K562 (cell line): ENCODE results near the gene DENND2A. TPM values are rescaled to one million over a fixed set of nuclear protein-coding genes. Genes with fewer than 3 reads are reported as not detected.

Experiments
- ATAC-seq: fragments of 200-7000 bp; cut with Tn5 transposase; 3 replicates; pipeline ENCODE4 v1.9.1; 2020; ENCODE audit warnings: moderate library complexity
- BruUV-seq: library from RNA; stranded (reverse); fragments of 400-500 nt; replicated peaks from 2 replicates; lab custom pipeline; 2021; lab: Mats Ljungman, UMichigan
- CTCF ChIA-PET: fragments of 300-600 bp; formaldehyde crosslinking; extraction: SDS; loops from one replicate; lab custom pipeline; 2021; ENCODE audit warnings: low intra/inter-chr PET ratio; lab: Yijun Ruan, JAX
- POLR2A ChIA-PET: fragments of 300-600, 350-650 bp; sonication (Branson Sonifier 250); formaldehyde crosslinking; extraction: SDS; loops from one replicate; lab custom pipeline; 2021; ENCODE audit warnings: antibody characterized with exemption, inconsistent platforms; lab: Yijun Ruan, JAX
- DNase-seq, 4 experiments: peaks; one replicate each; pipeline versions ENCODE4 v3.0.0 to v3.0.0-alpha.2; 2011 to 2018; ENCODE audit warnings: low spot score in 3 of 4, mixed read lengths in 3 of 4; ENCODE audit errors: extremely low read depth in 1 of 4
- FAIRE-seq: peaks from 2 replicates; lab custom pipeline; 2011; peaks lifted over from hg19 to GRCh38; lab: Jason Lieb, UNC
- H2AFZ ChIP-seq: 2 replicates; pipeline ENCODE4 v1.6.0; 2011; ENCODE audit warnings: low read depth, low read length, control low read depth, inconsistent platforms
- H3K27ac ChIP-seq: fragments of 200-600 bp; 3 replicates; pipeline ENCODE4 v1.8.0; 2011; ENCODE audit warnings: low read depth, mild to moderate bottlenecking, control low read depth, inconsistent platforms, low read length, moderate library complexity, mixed read lengths; ENCODE audit errors: extremely low read depth
- H3K27me3 ChIP-seq, 2 experiments: fragments of 300-600 bp in 1 of 2; 2 replicates in 1 of 2; 3 replicates in 1 of 2; pipeline versions ENCODE4 v1.6.0 to v1.8.0; 2011; ENCODE audit warnings: inconsistent platforms in 2 of 2, low read length in 2 of 2, mild to moderate bottlenecking in 1 of 2, mixed read lengths in 1 of 2, moderate library complexity in 1 of 2; ENCODE audit not compliant: control insufficient read depth in 2 of 2, insufficient read depth in 2 of 2
- H3K36me3 ChIP-seq: fragments of 300-600 bp; 3 replicates; pipeline ENCODE4 v1.8.0; 2011; ENCODE audit warnings: mild to moderate bottlenecking, low read length, inconsistent platforms; ENCODE audit not compliant: control insufficient read depth, insufficient read depth
- H3K4me1 ChIP-seq, 2 experiments: fragments of 200-600 bp in 1 of 2; replicated peaks in 1 of 2; 2 replicates in 1 of 2; 3 replicates in 1 of 2; pipeline versions ENCODE4 v1.5.1 to v1.8.0; 2011; ENCODE audit warnings: inconsistent platforms in 2 of 2, low read length in 2 of 2, mild to moderate bottlenecking in 1 of 2, mixed read lengths in 1 of 2, moderate library complexity in 1 of 2; ENCODE audit not compliant: control insufficient read depth in 2 of 2, insufficient read depth in 2 of 2
- H3K4me2 ChIP-seq: 2 replicates; pipeline ENCODE4 v1.6.1; 2011; ENCODE audit warnings: low read length, control low read depth, inconsistent platforms, mixed read lengths; ENCODE audit not compliant: insufficient read depth
- H3K4me3 ChIP-seq: fragments of 200-600 bp; sonication (generic), shearing (Covaris generic); 2 replicates; pipeline ENCODE4 v1.5.1; 2016; ENCODE audit warnings: control low read depth, inconsistent platforms
- H3K79me2 ChIP-seq: fragments of 200-600 bp; 3 replicates; pipeline ENCODE4 v1.8.0; 2011; ENCODE audit warnings: low read length, inconsistent platforms; ENCODE audit not compliant: control insufficient read depth, insufficient read depth
- H3K9ac ChIP-seq, 2 experiments: 2 replicates each; pipeline versions ENCODE4 v1.6.0 to v1.6.1; 2011; ENCODE audit warnings: low read depth in 2 of 2, low read length in 2 of 2, control low read depth in 1 of 2, inconsistent platforms in 1 of 2, mild to moderate bottlenecking in 1 of 2, mixed read lengths in 1 of 2; ENCODE audit not compliant: insufficient read depth in 1 of 2
- H3K9me1 ChIP-seq: one replicate; pipeline ENCODE4 v1.6.0; 2011; ENCODE audit warnings: inconsistent platforms, mild to moderate bottlenecking, low read length, moderate library complexity; ENCODE audit not compliant: control insufficient read depth, insufficient read depth
- H3K9me3 ChIP-seq: replicated peaks from 2 replicates; pipeline ENCODE4 v1.5.1; 2011; ENCODE audit warnings: low read depth, low read length, inconsistent platforms; ENCODE audit not compliant: control insufficient read depth, insufficient read depth
- H4K20me1 ChIP-seq: replicated peaks from 2 replicates; pipeline ENCODE4 v1.6.1; 2011; ENCODE audit warnings: low read length, inconsistent platforms, mixed read lengths; ENCODE audit not compliant: control insufficient read depth, insufficient read depth
- LCOR ChIP-seq: sonication (generic); formaldehyde crosslinking; IDR thresholded peaks from 2 replicates; pipeline ENCODE4 v1.8.0; 2022; ENCODE audit warnings: mild to moderate bottlenecking, missing genetic modification reagents
- NFYB ChIP-seq: IDR thresholded peaks from 2 replicates; pipeline ENCODE4 v1.6.1; 2011; ENCODE audit warnings: mild to moderate bottlenecking, moderate library complexity; ENCODE audit not compliant: insufficient read length; ENCODE audit errors: extremely low read depth
- RBFOX2 ChIP-seq: fragments of 200-400 bp; formaldehyde crosslinking; IDR thresholded peaks from 2 replicates; pipeline ENCODE4 v1.6.1; 2017; ENCODE audit warnings: low read depth, mild to moderate bottlenecking, low read length, moderate library complexity
- WGBS: fragments of 100-300 bp; shearing (Covaris generic); methylation state at CpG from one replicate; pipeline ENCODE4 v1.1.6; 2016; ENCODE audit warnings: low coverage, mixed read lengths; ENCODE audit not compliant: insufficient coverage; ENCODE audit errors: missing lambda C conversion rate; 5-methylcytosine and 5-hydroxymethylcytosine counted together
- in situ Hi-C: fragments of 300-500 bp; cut with MboI; formaldehyde crosslinking; loops from 4 replicates; pipeline ENCODE4 v1.15.0; 2018; ENCODE audit warnings: inconsistent platforms, mixed read lengths
- intact Hi-C: fragments of 100-400 bp; cut with micrococcal nuclease; formaldehyde crosslinking; loops from 2 replicates; pipeline ENCODE4 v1.14.2; 2022
- polyA plus RNA-seq, 8 experiments: library from polyadenylated mRNA; depleted of rRNA in 4 of 8; stranded (reverse) in 5 of 8; unstranded in 3 of 8; fragments of >200 nt; fragmentation: Nextera tagmentation in 2 of 8; fragmentation: Illumina TruSeq in 1 of 8; extraction: Ambion mirVana in 2 of 8; extraction: Trizol in 1 of 8; gene quantifications; 2 replicates each; pipeline versions ENCODE4 v1.2.1 to v1.2.3, GENCODE V29; 2011 to 2014; ENCODE audit warnings: inconsistent platforms in 1 of 8, missing spikeins in 1 of 8
- total RNA-seq, 7 experiments: library from RNA; depleted of rRNA in 6 of 7; stranded (reverse); fragments of >200 nt in 6 of 7; fragmentation: Illumina TruSeq in 2 of 7; extraction: Trizol in 2 of 7; gene quantifications; 2 replicates each; pipeline versions ENCODE4 v1.2.1 to v1.2.3, GENCODE V29; 2011 to 2021; ENCODE audit warnings: low replicate concordance in 1 of 7
- TF ChIP-seq, protein P1 (sequence below): fragments of 450-650 bp; IDR thresholded peaks from 2 replicates; pipeline ENCODE4 v1.6.1; 2016; ENCODE audit warnings: low read depth

Gene DENND2A
- total and polyA plus RNA-seq, 9 of the 15 experiments (the other 6 are each of a cell fraction or from before 2014, with no cell fraction given) = not detected

DNA sequence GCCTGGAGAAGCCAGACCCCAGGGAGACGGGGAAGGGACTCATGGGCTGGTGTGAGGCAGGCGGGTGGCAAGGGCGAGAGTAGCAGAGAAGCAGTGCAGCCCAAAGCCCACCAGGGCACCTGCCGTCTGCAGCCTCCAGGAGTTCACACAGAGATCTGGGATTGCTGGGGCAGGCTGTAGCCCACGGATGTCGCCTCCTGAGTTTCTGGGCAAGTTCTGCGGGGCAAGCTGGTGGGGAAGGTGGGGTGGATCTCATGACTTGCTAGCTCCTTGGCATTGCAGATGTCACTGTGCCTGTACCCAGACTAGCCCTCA, 38.2 kb upstream of the DENND2A start:
- FAIRE-seq = no peak
- CTCF ChIA-PET = interaction anchor here (0.6 kb wide), 1 partner anchor 134 kb away, joined by 3 read pairs; no protein-coding TSS in a partner anchor
- H3K4me3 ChIP-seq = no peak overlapping the region
- no peaks in the 10 kb centered on the region for H3K79me2 ChIP-seq
- H3K4me1 ChIP-seq = peaks cover 7 to 12% of the 10 kb centered on the region in 2 experiments; a peak in 3 of 5 replicates
- H3K9ac ChIP-seq = peak overlapping the region in 1 of 2 experiments; percentile 75; a peak in 2 of 4 replicates
- 61% methylated on average over 7 of the region's 7 CpGs for WGBS
- H3K27ac ChIP-seq = no peak overlapping the region
- no peak overlapping the region for H2AFZ ChIP-seq
- BruUV-seq = no TSS peak
- no peaks in the 10 kb centered on the region for H3K9me3 ChIP-seq
- in situ Hi-C loops = no loop called here
- POLR2A ChIA-PET = no interaction called here
- 0 out of 2 replicates have a peak, but pooled peaks cover 6% of the 10 kb centered on the region for H4K20me1 ChIP-seq
- H3K4me2 ChIP-seq = no peak overlapping the region
- TF ChIP-seq LCOR (no peak), NFYB (no peak), RBFOX2 (0 out of 2 replicates have a peak, but pooled peaks have one; percentile 20)
- TF ChIP-seq, protein P1, sequence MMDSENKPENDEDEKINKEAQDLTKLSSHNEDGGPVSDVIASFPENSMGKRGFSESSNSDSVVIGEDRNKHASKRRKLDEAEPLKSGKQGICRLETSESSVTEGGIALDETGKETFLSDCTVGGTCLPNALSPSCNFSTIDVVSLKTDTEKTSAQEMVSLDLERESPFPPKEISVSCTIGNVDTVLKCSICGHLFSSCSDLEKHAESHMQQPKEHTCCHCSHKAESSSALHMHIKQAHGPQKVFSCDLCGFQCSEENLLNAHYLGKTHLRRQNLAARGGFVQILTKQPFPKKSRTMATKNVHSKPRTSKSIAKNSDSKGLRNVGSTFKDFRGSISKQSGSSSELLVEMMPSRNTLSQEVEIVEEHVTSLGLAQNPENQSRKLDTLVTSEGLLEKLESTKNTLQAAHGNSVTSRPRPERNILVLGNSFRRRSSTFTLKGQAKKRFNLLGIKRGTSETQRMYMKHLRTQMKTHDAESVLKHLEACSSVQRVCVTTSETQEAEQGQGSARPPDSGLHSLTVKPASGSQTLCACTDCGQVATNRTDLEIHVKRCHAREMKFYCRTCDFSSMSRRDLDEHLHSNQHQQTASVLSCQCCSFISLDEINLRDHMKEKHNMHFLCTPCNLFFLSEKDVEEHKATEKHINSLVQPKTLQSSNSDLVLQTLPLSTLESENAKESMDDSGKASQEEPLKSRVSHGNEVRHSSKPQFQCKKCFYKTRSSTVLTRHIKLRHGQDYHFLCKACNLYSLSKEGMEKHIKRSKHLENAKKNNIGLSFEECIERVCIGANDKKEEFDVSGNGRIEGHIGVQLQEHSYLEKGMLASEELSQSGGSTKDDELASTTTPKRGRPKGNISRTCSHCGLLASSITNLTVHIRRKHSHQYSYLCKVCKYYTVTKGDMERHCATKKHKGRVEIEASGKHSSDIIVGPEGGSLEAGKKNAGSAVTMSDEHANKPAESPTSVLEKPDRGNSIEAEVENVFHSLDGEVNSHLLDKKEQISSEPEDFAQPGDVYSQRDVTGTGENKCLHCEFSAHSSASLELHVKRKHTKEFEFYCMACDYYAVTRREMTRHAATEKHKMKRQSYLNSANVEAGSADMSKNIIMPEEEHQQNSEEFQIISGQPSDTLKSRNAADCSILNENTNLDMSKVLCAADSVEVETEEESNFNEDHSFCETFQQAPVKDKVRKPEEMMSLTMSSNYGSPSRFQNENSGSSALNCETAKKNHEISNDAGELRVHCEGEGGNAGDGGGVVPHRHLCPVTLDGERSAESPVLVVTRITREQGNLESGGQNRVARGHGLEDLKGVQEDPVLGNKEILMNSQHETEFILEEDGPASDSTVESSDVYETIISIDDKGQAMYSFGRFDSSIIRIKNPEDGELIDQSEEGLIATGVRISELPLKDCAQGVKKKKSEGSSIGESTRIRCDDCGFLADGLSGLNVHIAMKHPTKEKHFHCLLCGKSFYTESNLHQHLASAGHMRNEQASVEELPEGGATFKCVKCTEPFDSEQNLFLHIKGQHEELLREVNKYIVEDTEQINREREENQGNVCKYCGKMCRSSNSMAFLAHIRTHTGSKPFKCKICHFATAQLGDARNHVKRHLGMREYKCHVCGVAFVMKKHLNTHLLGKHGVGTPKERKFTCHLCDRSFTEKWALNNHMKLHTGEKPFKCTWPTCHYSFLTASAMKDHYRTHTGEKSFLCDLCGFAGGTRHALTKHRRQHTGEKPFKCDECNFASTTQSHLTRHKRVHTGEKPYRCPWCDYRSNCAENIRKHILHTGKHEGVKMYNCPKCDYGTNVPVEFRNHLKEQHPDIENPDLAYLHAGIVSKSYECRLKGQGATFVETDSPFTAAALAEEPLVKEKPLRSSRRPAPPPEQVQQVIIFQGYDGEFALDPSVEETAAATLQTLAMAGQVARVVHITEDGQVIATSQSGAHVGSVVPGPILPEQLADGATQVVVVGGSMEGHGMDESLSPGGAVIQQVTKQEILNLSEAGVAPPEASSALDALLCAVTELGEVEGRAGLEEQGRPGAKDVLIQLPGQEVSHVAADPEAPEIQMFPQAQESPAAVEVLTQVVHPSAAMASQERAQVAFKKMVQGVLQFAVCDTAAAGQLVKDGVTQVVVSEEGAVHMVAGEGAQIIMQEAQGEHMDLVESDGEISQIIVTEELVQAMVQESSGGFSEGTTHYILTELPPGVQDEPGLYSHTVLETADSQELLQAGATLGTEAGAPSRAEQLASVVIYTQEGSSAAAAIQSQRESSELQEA = no peak
- TF ChIP-seq, all 486 proteins: peak for 1
- no peak for ATAC-seq
- H3K27me3 ChIP-seq = no peaks in the 10 kb centered on the region
- DNase-seq = no peak
- intact Hi-C loops = loop anchor here (10.0 kb wide), 2 partner anchors 306 to 856 kb away; no protein-coding TSS in a partner anchor
- no peaks in the 10 kb centered on the region for H3K9me1 ChIP-seq
- peaks cover 6% of the 10 kb centered on the region; the same call in 1 of the 3 replicates for H3K36me3 ChIP-seq
